ACHN (cell line): ENCODE data around the gene E2F6.

Experiments
- DNase-seq: peaks from one replicate; pipeline ENCODE4 v3.0.0-alpha.2; 2015
- in situ Hi-C: cut with HindIII; loops from 2 replicates; pipeline ENCODE4 v1.10.0; 2017; ENCODE audit warnings: low sequenced_read_pairs, low pct_ligation_motif_present, low pct_unique_long_range_greater_than_20kb

Gene E2F6

GRCh38 chr2:11467129-11467649, 1.2 kb upstream of the E2F6 start:
- in situ Hi-C loops, result no loop called here
- DNase-seq, result no peak

- in situ Hi-C loops, result no loop called here
- no peak for DNase-seq
Observed at GRCh38 chr2:11466307-11467128, 557 bp upstream of the E2F6 start.

- in situ Hi-C loops, result no loop called here
- DNase-seq, result no peak
Observed at GRCh38 chr2:11465110-11465484, 864 bp downstream of the E2F6 start.

GRCh38 chr2:11459816-11460215, 6.1 kb downstream of the E2F6 start:
- in situ Hi-C loops, result no loop called here
- no peak for DNase-seq

GRCh38 chr2:11458753-11459152, 7.2 kb downstream of the E2F6 start:
- in situ Hi-C loops, result no loop called here
- no peak for DNase-seq

- DNase-seq, result no peak
- in situ Hi-C loops, result no loop called here
Observed at GRCh38 chr2:11457935-11458334, 8.0 kb downstream of the E2F6 start.

- in situ Hi-C loops, result no loop called here
- no peak for DNase-seq
Observed at GRCh38 chr2:11456251-11456650, 9.7 kb downstream of the E2F6 start.

GRCh38 chr2:11454824-11455223, 11.1 kb downstream of the E2F6 start:
- no peak for DNase-seq

GRCh38 chr2:11450791-11451190, 15.2 kb downstream of the E2F6 start:
- DNase-seq, result no peak

More at GRCh38 chr2:11454824-11455223, 11.1 kb downstream of the E2F6 start:
- in situ Hi-C loops, result no loop called here

GRCh38 chr2:11446733-11447248, 19.2 kb downstream of the E2F6 start:
- in situ Hi-C loops, result no loop called here
- DNase-seq, result peak; percentile 59

More at GRCh38 chr2:11450791-11451190, 15.2 kb downstream of the E2F6 start:
- in situ Hi-C loops, result no loop called here

- in situ Hi-C loops, result no loop called here
- no peak for DNase-seq
Observed at GRCh38 chr2:11444737-11445136, 21.2 kb downstream of the E2F6 start.

- in situ Hi-C loops, result no loop called here
- no peak for DNase-seq
Observed at GRCh38 chr2:11438555-11439080, 27.3 kb downstream of the E2F6 start.

- DNase-seq, result no peak
- in situ Hi-C loops, result no loop called here
Observed at GRCh38 chr2:11437602-11438001, 28.4 kb downstream of the E2F6 start.

- in situ Hi-C loops, result no loop called here
- no peak for DNase-seq
Observed at GRCh38 chr2:11435036-11435435, 30.9 kb downstream of the E2F6 start.

GRCh38 chr2:11434443-11434842, 31.5 kb downstream of the E2F6 start:
- in situ Hi-C loops, result no loop called here
- no peak for DNase-seq

- DNase-seq, result no peak
- in situ Hi-C loops, result no loop called here
Observed at GRCh38 chr2:11433822-11434221, 32.1 kb downstream of the E2F6 start.

- DNase-seq, result peak; percentile 25
- in situ Hi-C loops, result no loop called here
Observed at GRCh38 chr2:11430729-11431128, 35.2 kb downstream of the E2F6 start.

- DNase-seq, result no peak
- in situ Hi-C loops, result no loop called here
Observed at GRCh38 chr2:11427224-11427623, 38.7 kb downstream of the E2F6 start.

GRCh38 chr2:11422901-11423435, 43.0 kb downstream of the E2F6 start:
- no peak for DNase-seq
- in situ Hi-C loops, result no loop called here

- in situ Hi-C loops, result no loop called here
- DNase-seq, result no peak
Observed at GRCh38 chr2:11422491-11422865, 43.5 kb downstream of the E2F6 start.
